Midbrain (tissue), 1 donor: ENCODE measurements around the gene CFLAR.
"Not testable (repeated sequence)": the region's sequence is repeated elsewhere in the genome, so short reads cannot be mapped to it uniquely, and the experiment has no call there.

Experiments used
- DNase-seq: peaks from one replicate; lab custom pipeline; 2025; lab: John Stamatoyannopoulos, UW

The CFLAR gene

GRCh38 chr2:201149064-201149820 is 33.3 kb downstream of the CFLAR start:
- peak; percentile 12 for DNase-seq

- DNase-seq: not testable (repeated sequence)
Observed at GRCh38 chr2:201149821-201150165, 33.8 kb downstream of the CFLAR start.

GRCh38 chr2:201150454-201151020 is 34.6 kb downstream of the CFLAR start:
- DNase-seq: no peak

GRCh38 chr2:201151127-201151981 is 35.4 kb downstream of the CFLAR start:
- DNase-seq: no peak

GRCh38 chr2:201152517-201152916 is 36.6 kb downstream of the CFLAR start:
- no peak for DNase-seq

- DNase-seq: no peak
Observed at GRCh38 chr2:201152999-201153815, 37.2 kb downstream of the CFLAR start.

- DNase-seq: no peak
Observed at GRCh38 chr2:201154615-201155399, 38.8 kb downstream of the CFLAR start.

- no peak for DNase-seq
Observed at GRCh38 chr2:201156036-201156435, 40.1 kb downstream of the CFLAR start.

GRCh38 chr2:201156640-201157039 is 40.7 kb downstream of the CFLAR start:
- no peak for DNase-seq

- no peak for DNase-seq
Observed at GRCh38 chr2:201157694-201158093, 41.7 kb downstream of the CFLAR start.

- peak; percentile 91 for DNase-seq
Observed at GRCh38 chr2:201158111-201158929, 42.4 kb downstream of the CFLAR start.

GRCh38 chr2:201164166-201164565 is 48.2 kb downstream of the CFLAR start:
- no peak for DNase-seq

GRCh38 chr2:201167546-201167945 is 51.6 kb downstream of the CFLAR start:
- no peak for DNase-seq

GRCh38 chr2:201168496-201168895 is 52.5 kb downstream of the CFLAR start:
- DNase-seq: not testable (repeated sequence)

- no peak for DNase-seq
Observed at GRCh38 chr2:201171259-201171814, 55.4 kb downstream of the CFLAR start.

- no peak for DNase-seq
Observed at GRCh38 chr2:201172279-201172678, 56.3 kb downstream of the CFLAR start.

- no peak for DNase-seq
Observed at GRCh38 chr2:201174687-201175086, 58.7 kb downstream of the CFLAR start.

- DNase-seq: no peak
Observed at GRCh38 chr2:201176081-201176481, 60.1 kb downstream of the CFLAR start.

- no peak for DNase-seq
Observed at GRCh38 chr2:201180010-201180409, 64.0 kb downstream of the CFLAR start.
